ENCODE results near the gene TEC. TPM values are rescaled to one million over a fixed set of nuclear protein-coding genes. Genes with fewer than 3 reads are reported as not detected.
"Not testable (repeated sequence)": the region's sequence is repeated elsewhere in the genome, so short reads cannot be mapped to it uniquely, and the experiment has no call there.

The TEC gene
- total RNA-seq, 4 donors from 2014 or later, result 3.6 to 12.7 (median 3.9) TPM

DNA sequence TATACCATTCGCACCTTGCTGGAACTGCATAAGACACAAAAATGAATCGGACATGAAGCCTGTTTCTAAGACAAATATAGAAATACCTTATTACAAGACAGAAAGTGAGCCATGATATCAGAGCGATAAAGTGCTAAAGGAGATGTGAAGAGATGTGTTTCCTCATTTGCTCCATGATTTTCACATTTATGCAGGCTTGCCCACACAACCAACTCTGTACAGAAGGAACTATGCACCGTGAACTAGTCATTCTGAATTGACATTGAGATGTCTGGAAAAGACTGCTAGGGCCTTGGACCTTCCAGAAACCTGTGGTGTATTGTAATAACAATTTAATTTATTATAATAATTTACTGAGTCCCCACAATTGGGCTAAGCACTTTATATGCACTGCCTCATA, 97.0 kb downstream of the TEC start:
- H3K36me3 ChIP-seq, result no peaks in the 10 kb centered on the region
- no peak overlapping the region for H3K27ac ChIP-seq
- DNase-seq, result no peak
- TF ChIP-seq POLR2A (IDR thresholded peaks at IDR 0.05), result no peak
- TF ChIP-seq, protein P1, sequence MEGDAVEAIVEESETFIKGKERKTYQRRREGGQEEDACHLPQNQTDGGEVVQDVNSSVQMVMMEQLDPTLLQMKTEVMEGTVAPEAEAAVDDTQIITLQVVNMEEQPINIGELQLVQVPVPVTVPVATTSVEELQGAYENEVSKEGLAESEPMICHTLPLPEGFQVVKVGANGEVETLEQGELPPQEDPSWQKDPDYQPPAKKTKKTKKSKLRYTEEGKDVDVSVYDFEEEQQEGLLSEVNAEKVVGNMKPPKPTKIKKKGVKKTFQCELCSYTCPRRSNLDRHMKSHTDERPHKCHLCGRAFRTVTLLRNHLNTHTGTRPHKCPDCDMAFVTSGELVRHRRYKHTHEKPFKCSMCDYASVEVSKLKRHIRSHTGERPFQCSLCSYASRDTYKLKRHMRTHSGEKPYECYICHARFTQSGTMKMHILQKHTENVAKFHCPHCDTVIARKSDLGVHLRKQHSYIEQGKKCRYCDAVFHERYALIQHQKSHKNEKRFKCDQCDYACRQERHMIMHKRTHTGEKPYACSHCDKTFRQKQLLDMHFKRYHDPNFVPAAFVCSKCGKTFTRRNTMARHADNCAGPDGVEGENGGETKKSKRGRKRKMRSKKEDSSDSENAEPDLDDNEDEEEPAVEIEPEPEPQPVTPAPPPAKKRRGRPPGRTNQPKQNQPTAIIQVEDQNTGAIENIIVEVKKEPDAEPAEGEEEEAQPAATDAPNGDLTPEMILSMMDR (IDR thresholded peaks at IDR 0.05), result no peak
- intact Hi-C loops (cut with DNase I), result no loop called here
- H3K4me3 ChIP-seq (replicated peaks in 1 of 3), result no peak overlapping the region
- H3K27me3 ChIP-seq, result no peaks in the 10 kb centered on the region
- peaks cover 0 to 7% of the 10 kb centered on the region in 2 donors for H3K4me1 ChIP-seq
- H3K9me3 ChIP-seq, result no peaks in the 10 kb centered on the region
- WGBS, 2 donors, result 74 to 96% methylated on average over 4 of the region's 4 CpGs

DNA sequence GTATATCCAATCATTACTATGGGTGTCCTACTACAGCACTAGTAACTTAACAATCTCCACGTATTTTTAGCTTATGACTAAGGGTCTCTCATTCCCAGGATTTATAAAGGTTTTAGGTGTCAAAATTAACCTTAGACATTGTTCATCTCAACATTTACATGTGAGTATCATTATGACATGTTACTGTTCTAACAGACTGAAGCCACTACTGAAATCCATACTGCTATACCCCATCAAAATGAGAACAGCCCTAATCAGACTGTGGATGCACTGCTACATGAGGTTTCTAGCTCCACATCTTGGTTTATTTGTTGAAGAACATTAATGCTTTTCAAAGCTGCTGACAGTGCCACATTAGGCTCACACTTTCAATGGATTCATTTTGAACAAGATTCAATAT, 100.0 kb downstream of the TEC start:
- TF ChIP-seq POLR2A (IDR thresholded peaks at IDR 0.05), result no peak
- TF ChIP-seq, protein P1 (IDR thresholded peaks at IDR 0.05), result no peak
- no peak overlapping the region for H3K27ac ChIP-seq
- no peaks in the 10 kb centered on the region for H3K9me3 ChIP-seq
- H3K27me3 ChIP-seq, result no peaks in the 10 kb centered on the region
- H3K4me3 ChIP-seq (replicated peaks in 1 of 3), result no peak overlapping the region
- intact Hi-C loops (cut with DNase I), result no loop called here
- H3K4me1 ChIP-seq, result peaks cover 0 to 7% of the 10 kb centered on the region in 2 donors
- H3K36me3 ChIP-seq, result no peaks in the 10 kb centered on the region
- WGBS, 2 donors, result 33 to 86% methylated on average over 1 of the region's 1 CpG
- no peak for DNase-seq

DNA sequence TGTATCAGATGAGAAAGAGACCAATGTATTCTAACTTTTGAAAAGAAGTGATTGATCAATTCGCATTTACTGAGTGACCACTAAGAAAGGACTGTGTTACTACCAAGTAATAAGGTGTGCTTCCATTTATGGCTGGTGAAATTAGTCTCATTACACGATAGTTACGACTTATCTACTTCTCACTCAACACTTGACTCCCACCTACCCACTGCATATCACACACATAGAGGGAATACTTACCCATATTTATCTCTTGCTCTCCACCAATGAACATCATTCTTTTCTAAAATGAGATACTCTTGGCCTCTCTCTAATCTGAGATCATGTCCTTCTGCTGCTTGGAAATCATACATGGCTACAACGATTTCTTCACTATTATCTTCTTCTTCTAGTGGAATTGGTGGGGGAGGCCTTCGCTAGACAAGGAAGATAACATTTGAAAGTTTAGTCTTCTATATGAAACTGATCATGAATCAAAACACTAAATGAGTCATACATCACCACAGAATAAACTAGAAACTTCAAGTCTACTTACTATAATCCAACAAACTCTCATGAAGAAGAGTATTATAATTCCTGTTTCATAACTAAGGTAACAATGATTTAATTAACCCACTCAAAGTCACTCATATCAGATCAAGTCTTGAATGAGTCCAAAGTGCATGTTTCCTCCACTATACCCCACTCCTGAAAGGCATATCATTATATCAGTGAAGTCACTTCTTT, 101.9 kb downstream of the TEC start:
- H3K9me3 ChIP-seq, result no peaks in the 10 kb centered on the region
- intact Hi-C loops (cut with DNase I), result no loop called here
- no peaks in the 10 kb centered on the region for H3K4me1 ChIP-seq
- no peak for DNase-seq
- no peak overlapping the region for H3K27ac ChIP-seq
- no peaks in the 10 kb centered on the region for H3K27me3 ChIP-seq
- no peak overlapping the region for H3K4me3 ChIP-seq (replicated peaks in 1 of 3)
- TF ChIP-seq, protein P1 (IDR thresholded peaks at IDR 0.05), result no peak
- TF ChIP-seq POLR2A (IDR thresholded peaks at IDR 0.05), result no peak
- 84 to 95% methylated on average over 5 of the region's 5 CpGs for WGBS, 2 donors
- no peaks in the 10 kb centered on the region for H3K36me3 ChIP-seq

DNA sequence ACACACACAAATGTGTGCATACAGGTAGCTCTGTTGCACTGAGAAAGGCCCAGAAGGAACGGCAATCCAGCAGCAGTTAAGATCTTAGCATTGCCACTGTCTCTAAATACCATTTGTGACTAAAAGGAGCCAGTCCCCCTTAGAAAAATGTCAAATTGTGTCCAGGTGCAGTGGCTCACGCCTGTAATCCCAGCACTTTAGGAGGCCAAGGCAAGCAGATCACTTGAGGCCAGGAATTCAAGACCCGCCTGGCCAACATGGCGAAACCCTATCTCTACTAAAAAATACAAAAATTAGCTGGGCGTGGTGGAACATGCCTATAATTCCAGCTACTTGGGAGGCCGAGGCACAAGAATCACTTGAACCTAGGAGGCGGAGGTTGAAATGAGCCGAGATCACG, 105.1 kb downstream of the TEC start:
- H3K4me1 ChIP-seq; H3K27me3 ChIP-seq; H3K4me3 ChIP-seq (replicated peaks in 1 of 3); intact Hi-C loops (cut with DNase I); H3K36me3 ChIP-seq; H3K27ac ChIP-seq; DNase-seq; H3K9me3 ChIP-seq: not testable (repeated sequence)
- 91 to 95% methylated on average over 9 of the region's 9 CpGs for WGBS, 2 donors

DNA sequence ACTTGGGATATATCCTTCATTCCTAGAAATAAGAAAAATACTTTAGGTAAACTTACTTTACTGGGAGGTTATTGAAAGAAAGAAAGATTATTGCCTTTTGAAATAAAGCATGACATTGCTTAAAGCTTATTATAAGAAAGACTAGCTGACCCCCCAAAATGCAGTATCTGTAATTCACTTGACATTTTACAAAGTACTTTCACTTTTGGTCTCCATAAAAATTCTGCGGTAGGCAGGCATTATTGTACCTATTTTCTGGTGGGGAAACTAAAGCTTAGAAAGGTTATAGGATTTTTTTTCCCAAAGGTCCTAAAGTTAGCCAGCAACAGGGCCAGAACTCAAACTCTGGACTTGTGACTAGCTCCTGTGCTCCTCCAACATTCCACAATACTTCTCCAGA, 105.9 kb downstream of the TEC start:
- Histone ChIP-seq H3K4me3 (replicated peaks in 1 of 3) (no peak overlapping the region), H3K36me3 (no peaks in the 10 kb centered on the region), H3K27me3 (no peaks in the 10 kb centered on the region), H3K27ac (no peak overlapping the region), H3K9me3 (no peaks in the 10 kb centered on the region), H3K4me1 (no peaks in the 10 kb centered on the region)
- no peak for TF ChIP-seq POLR2A (IDR thresholded peaks at IDR 0.05)
- TF ChIP-seq, protein P1 (IDR thresholded peaks at IDR 0.05), result no peak
- intact Hi-C loops (cut with DNase I), result no loop called here
- DNase-seq, result no peak
- 81 to 83% methylated on average over 1 of the region's 1 CpG for WGBS, 2 donors

Data from thyroid gland (tissue), 4 donors.